Measurements from ENCODE around the gene LPIN3.

DNA sequence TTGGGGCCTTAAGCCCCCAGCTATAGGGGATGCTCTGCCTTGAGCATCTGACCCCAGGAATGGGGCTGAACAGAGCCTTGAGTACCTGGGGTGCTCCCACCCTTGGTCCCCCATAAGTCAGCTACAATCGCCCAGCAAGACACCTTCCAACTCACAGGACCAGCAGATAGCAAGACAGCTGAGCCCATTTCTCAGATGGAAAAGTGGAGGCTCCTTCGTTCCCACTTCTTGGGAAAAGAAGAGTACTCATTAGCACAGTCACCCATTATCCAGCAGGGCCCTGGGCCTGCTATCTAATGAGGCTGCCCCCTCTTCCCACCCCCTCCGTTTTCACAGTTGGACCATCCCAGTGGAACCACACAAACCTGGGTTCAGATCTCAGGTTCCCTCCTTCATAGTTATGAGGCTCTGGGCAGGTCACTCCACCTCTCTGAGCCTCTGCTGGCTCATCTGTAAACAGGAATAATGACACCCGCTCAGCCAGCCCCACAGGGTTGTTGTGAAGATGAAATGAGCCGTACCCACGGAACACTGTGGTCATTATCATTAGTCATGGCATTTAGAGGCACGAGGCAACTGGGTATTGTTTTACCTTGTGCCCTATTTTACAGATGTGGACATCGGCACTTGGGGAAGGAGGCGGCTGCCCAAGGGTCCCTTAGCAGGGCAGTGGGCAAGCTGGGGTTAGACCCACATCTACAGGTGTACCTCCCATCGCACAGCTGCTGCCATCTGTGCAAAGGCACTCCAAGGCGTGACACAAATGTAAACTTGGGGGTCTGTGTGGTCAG, 4.5 kb downstream of the LPIN3 start:
- TF ChIP-seq, protein P1, sequence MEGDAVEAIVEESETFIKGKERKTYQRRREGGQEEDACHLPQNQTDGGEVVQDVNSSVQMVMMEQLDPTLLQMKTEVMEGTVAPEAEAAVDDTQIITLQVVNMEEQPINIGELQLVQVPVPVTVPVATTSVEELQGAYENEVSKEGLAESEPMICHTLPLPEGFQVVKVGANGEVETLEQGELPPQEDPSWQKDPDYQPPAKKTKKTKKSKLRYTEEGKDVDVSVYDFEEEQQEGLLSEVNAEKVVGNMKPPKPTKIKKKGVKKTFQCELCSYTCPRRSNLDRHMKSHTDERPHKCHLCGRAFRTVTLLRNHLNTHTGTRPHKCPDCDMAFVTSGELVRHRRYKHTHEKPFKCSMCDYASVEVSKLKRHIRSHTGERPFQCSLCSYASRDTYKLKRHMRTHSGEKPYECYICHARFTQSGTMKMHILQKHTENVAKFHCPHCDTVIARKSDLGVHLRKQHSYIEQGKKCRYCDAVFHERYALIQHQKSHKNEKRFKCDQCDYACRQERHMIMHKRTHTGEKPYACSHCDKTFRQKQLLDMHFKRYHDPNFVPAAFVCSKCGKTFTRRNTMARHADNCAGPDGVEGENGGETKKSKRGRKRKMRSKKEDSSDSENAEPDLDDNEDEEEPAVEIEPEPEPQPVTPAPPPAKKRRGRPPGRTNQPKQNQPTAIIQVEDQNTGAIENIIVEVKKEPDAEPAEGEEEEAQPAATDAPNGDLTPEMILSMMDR (conservative IDR thresholded peaks at IDR 0.05; ENCODE audit: low read length) = no peak
- no peak for TF ChIP-seq EZH2phosphoT487 (IDR thresholded peaks at IDR 0.05; ENCODE audit: borderline replicate concordance)
